Endodermal cell (in vitro differentiated cells): ENCODE measurements around the gene CLBA1. TPM values are rescaled to one million over a fixed set of nuclear protein-coding genes. Genes with fewer than 3 reads are reported as not detected.

ENCODE experiments used
- DNase-seq: peaks from one replicate; pipeline ENCODE4 v3.0.0-alpha.2; 2017
- H3K27ac ChIP-seq: 2 replicates; pipeline ENCODE4 v1.5.1; 2013; ENCODE audit warnings: mild to moderate bottlenecking, low read depth, low read length, moderate library complexity
- H3K27me3 ChIP-seq: 2 replicates; pipeline ENCODE4 v1.6.1; 2013; ENCODE audit warnings: mild to moderate bottlenecking, low read length, moderate library complexity; ENCODE audit not compliant: insufficient read depth, control insufficient read depth, poor library complexity, severe bottlenecking
- H3K36me3 ChIP-seq: 2 replicates; pipeline ENCODE4 v1.7.0; 2013; ENCODE audit warnings: mild to moderate bottlenecking, low read length, moderate library complexity; ENCODE audit not compliant: control insufficient read depth, insufficient read depth
- H3K4me1 ChIP-seq: one replicate; pipeline ENCODE4 v1.7.0; 2013; ENCODE audit warnings: low read length; ENCODE audit not compliant: control insufficient read depth, insufficient read depth
- H3K4me3 ChIP-seq: 2 replicates; pipeline ENCODE4 v1.5.1; 2013; ENCODE audit warnings: mild to moderate bottlenecking, low read length, moderate library complexity
- H3K9ac ChIP-seq: 2 replicates; pipeline ENCODE4 v1.6.1; 2013; ENCODE audit warnings: mild to moderate bottlenecking, low read length, moderate library complexity; ENCODE audit not compliant: poor library complexity, severe bottlenecking; ENCODE audit errors: extremely low read depth
- H3K9me3 ChIP-seq: 2 replicates; pipeline ENCODE4 v1.6.1; 2013; ENCODE audit warnings: mild to moderate bottlenecking, low read length, moderate library complexity; ENCODE audit not compliant: control insufficient read depth
- H3K27ac Mint-ChIP-seq: 2 replicates; pipeline ENCODE4 v1.8.0; 2020; ENCODE audit warnings: mixed read lengths
- H3K27me3 Mint-ChIP-seq: 2 replicates; pipeline ENCODE4 v1.8.0; 2021; ENCODE audit warnings: mild to moderate bottlenecking, mixed read lengths; ENCODE audit not compliant: insufficient read depth
- H3K36me3 Mint-ChIP-seq: 2 replicates; pipeline ENCODE4 v1.8.0; 2020; ENCODE audit warnings: low read depth, mixed read lengths
- H3K4me1 Mint-ChIP-seq: 2 replicates; pipeline ENCODE4 v1.8.0; 2020; ENCODE audit warnings: mixed read lengths
- H3K4me3 Mint-ChIP-seq: 2 replicates; pipeline ENCODE4 v1.8.0; 2020; ENCODE audit warnings: mild to moderate bottlenecking, moderate library complexity, mixed read lengths
- H3K9me3 Mint-ChIP-seq: 2 replicates; pipeline ENCODE4 v1.8.0; 2020; ENCODE audit warnings: mild to moderate bottlenecking, mixed read lengths
- WGBS, 2 experiments: methylation state at CpG; one replicate each; pipeline versions ENCODE4 v1.1.5 to v1.1.7; 2013; ENCODE audit warnings: missing lambda C conversion rate in 2 of 2, mixed read lengths in 1 of 2; ENCODE audit not compliant: insufficient coverage in 1 of 2, insufficient read length in 1 of 2; 5-methylcytosine and 5-hydroxymethylcytosine counted together
- total RNA-seq, 2 donors: library from RNA; stranded (reverse); fragmentation: NEBNext Ultra II Directional in 1 of 2; extraction: Animal tissue kit (Norgen Biotek cat#: 25700) in 1 of 2; gene quantifications; 2 replicates in 1 of 2; 3 replicates in 1 of 2; pipeline ENCODE4 v1.2.1, GENCODE V29; 2021
- TF ChIP-seq, protein P1 (sequence below): fragments of 200-600 bp; sonication (generic); conservative IDR thresholded peaks from 2 replicates; pipeline ENCODE4 v1.5.0; 2021; ENCODE audit warnings: antibody characterized with exemption, mild to moderate bottlenecking

CLBA1 gene
- total RNA-seq, 2 donors from 2014 or later = 11.2 to 12.5 TPM

DNA sequence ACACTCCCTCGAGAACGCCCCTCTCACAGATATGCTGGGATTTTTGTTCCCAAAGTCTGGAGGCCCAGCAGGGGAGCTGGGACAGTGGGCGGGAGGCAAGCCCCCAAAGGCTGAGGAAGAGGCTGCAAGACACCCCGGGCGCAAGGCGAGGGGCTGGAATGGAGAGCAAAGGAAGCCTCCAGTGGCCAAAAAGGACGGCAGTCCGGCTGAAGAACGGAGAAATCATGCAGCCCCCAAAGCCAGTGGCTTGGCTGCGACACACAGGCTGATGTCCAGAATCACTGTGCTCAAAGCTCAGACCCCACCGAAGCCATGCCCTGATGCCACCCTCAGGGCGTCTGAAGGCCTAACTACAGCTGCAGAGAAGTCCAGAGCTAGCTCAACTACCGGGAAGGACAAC, 10.9 kb downstream of the CLBA1 start:
- Mint-ChIP-seq H3K36me3 (peaks cover 36% of the 10 kb centered on the region), H3K4me3 (no peak overlapping the region), H3K27ac (no peak overlapping the region), H3K9me3 (no peaks in the 10 kb centered on the region), H3K27me3 (no peaks in the 10 kb centered on the region), H3K4me1 (no peaks in the 10 kb centered on the region)
- Histone ChIP-seq H3K9me3 (peaks cover 5% of the 10 kb centered on the region), H3K4me3 (no peak overlapping the region), H3K27ac (no peak overlapping the region), H3K36me3 (peaks cover 11% of the 10 kb centered on the region), H3K9ac (no peak overlapping the region), H3K27me3 (no peaks in the 10 kb centered on the region), H3K4me1 (no peaks in the 10 kb centered on the region)
- TF ChIP-seq, protein P1, sequence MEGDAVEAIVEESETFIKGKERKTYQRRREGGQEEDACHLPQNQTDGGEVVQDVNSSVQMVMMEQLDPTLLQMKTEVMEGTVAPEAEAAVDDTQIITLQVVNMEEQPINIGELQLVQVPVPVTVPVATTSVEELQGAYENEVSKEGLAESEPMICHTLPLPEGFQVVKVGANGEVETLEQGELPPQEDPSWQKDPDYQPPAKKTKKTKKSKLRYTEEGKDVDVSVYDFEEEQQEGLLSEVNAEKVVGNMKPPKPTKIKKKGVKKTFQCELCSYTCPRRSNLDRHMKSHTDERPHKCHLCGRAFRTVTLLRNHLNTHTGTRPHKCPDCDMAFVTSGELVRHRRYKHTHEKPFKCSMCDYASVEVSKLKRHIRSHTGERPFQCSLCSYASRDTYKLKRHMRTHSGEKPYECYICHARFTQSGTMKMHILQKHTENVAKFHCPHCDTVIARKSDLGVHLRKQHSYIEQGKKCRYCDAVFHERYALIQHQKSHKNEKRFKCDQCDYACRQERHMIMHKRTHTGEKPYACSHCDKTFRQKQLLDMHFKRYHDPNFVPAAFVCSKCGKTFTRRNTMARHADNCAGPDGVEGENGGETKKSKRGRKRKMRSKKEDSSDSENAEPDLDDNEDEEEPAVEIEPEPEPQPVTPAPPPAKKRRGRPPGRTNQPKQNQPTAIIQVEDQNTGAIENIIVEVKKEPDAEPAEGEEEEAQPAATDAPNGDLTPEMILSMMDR = no peak
- 88 to 93% methylated on average over 10 to 13 of the region's 13 CpGs for WGBS, 2 experiments
- no peak for DNase-seq

DNA sequence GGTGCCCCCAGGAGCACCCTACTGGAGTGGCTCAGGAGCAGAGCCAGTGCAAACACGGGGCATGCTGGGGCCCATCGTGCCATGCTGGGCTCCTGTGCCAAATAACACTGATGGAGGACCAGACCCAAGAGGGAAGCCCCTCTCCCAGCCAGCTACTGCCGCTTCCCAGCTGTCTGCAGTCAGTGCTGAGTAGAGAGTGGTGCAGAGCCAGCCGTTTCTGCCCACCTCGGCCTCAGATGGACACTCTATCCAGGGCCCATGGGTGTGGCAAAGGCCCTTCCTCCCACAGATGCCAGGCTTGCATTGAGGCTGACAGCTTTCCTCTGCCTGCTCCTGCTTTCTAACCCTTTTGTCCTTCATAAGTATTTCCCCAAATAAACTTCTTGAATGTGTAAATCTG, 13.2 kb downstream of the CLBA1 start:
- Histone ChIP-seq H3K9ac (no peak overlapping the region), H3K4me3 (no peak overlapping the region), H3K4me1 (no peaks in the 10 kb centered on the region), H3K36me3 (peaks cover 3% of the 10 kb centered on the region), H3K27ac (no peak overlapping the region), H3K9me3 (peaks cover 5% of the 10 kb centered on the region), H3K27me3 (no peaks in the 10 kb centered on the region)
- Mint-ChIP-seq H3K27me3 (no peaks in the 10 kb centered on the region), H3K36me3 (peaks cover 14% of the 10 kb centered on the region), H3K4me3 (no peak overlapping the region), H3K27ac (no peak overlapping the region), H3K9me3 (no peaks in the 10 kb centered on the region), H3K4me1 (no peaks in the 10 kb centered on the region)
- DNase-seq = no peak
- 92 to 98% methylated on average over 5 of the region's 5 CpGs for WGBS, 2 experiments
- TF ChIP-seq, protein P1 = no peak

DNA sequence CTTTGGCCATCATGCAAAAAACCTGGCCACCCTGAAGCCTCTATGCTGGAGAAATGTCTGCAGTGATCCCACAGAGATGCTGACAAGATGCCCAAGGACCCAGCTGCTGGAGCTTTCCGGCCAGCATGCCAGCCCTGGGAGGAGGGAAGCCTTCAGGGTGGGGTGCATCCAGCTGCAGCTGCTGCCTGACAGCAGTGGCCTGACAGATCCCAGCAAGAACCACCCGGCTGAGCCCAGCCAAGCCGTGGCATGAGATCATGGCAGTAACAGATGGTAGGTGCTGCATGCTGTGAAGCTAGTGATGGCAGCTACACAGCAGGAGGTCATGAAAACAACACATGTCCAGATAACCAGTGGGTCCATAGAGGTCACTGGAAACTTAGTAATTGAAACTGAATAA, 13.8 kb downstream of the CLBA1 start:
- 82 to 91% methylated on average over 2 to 3 of the region's 3 CpGs for WGBS, 2 experiments
- Histone ChIP-seq H3K9me3 (peaks cover 5% of the 10 kb centered on the region), H3K27ac (no peak overlapping the region), H3K36me3 (peaks cover 3% of the 10 kb centered on the region), H3K4me1 (no peaks in the 10 kb centered on the region), H3K4me3 (no peak overlapping the region), H3K27me3 (no peaks in the 10 kb centered on the region), H3K9ac (no peak overlapping the region)
- no peaks in the 10 kb centered on the region for H3K27me3 Mint-ChIP-seq
- no peaks in the 10 kb centered on the region for H3K4me1 Mint-ChIP-seq
- H3K36me3 Mint-ChIP-seq = peaks cover 9% of the 10 kb centered on the region
- DNase-seq = no peak
- no peak overlapping the region for H3K4me3 Mint-ChIP-seq
- no peaks in the 10 kb centered on the region for H3K9me3 Mint-ChIP-seq
- TF ChIP-seq, protein P1 = no peak
- no peak overlapping the region for H3K27ac Mint-ChIP-seq
